ENCODE measurements around the gene FGF11. TPM values are rescaled to one million over a fixed set of nuclear protein-coding genes. Genes with fewer than 3 reads are reported as not detected.
A peak's percentile ranks its signal among the peaks of the same experiment; 100 is the strongest.

The FGF11 gene
- total and polyA plus RNA-seq, 2 of the 4 experiments (the other 2 are of a cell fraction) = 0.18 to 1.1 TPM

GRCh38 chr17:7419819-7420610 is 19.3 kb upstream of the FGF11 start, which contains the start of gene SPEM1:
Gene SPEM1 (plus strand): TSS chr17:7420324. CDS start chr17:7420385, 61 bp downstream.
- WGBS, 2 experiments (ENCODE audit: extremely low coverage in 2 of 2, insufficient read length in 1 of 2) = 33% methylated on average over 6 of the region's 17 CpGs; no CpG with 5 or more reads in 1 of the 2 experiments
- TF ChIP-seq RCOR1 (IDR thresholded peaks at IDR 0.05; ENCODE audit: insufficient replicate concordance, low read length) (no peak), SMC3 (IDR thresholded peaks at IDR 0.05; ENCODE audit: low read depth, low read length) (no peak), CHD1 (IDR thresholded peaks at IDR 0.05; ENCODE audit: low read depth, low read length) (no peak)
- H3K18ac ChIP-seq (ENCODE audit: low read depth, low read length) = no peak within 1 kb of the TSS
- CTCF ChIA-PET = interaction anchor here (0.5 kb wide), 1 partner anchor 111 kb away, joined by 7 read pairs; no protein-coding TSS in a partner anchor
- 0 out of 2 replicates have a peak, but pooled peaks cover 6% of the 10 kb centered on the region for H3K9me1 ChIP-seq (ENCODE audit: insufficient read depth, low read length)
- no peak within 1 kb of the TSS for H4K8ac ChIP-seq (ENCODE audit: low read depth in 2 of 2, low read length in 2 of 2)
- peaks cover 21% of the 10 kb centered on the region for H3K36me3 ChIP-seq (ENCODE audit: control insufficient read depth, insufficient read depth, low read length)
- H4K91ac ChIP-seq (ENCODE audit: insufficient read depth, low read depth, low read length) = no peak within 1 kb of the TSS
- no peak within 1 kb of the TSS for H3K4me2 ChIP-seq (ENCODE audit: low read depth, low read length)
- peak within 1 kb of the TSS; percentile 42 for H2AK9ac ChIP-seq (replicated peaks; ENCODE audit: low read depth, low read length, poor library complexity)
- H3K79me1 ChIP-seq (ENCODE audit: low read depth in 1 of 2, low read length in 2 of 2) = no peaks in the 10 kb centered on the region
- H3K4me3 ChIP-seq (ENCODE audit: insufficient read depth, low read depth, low read length) = no peak within 1 kb of the TSS
- intact Hi-C loops (cut with micrococcal nuclease) (no loop called here), in situ Hi-C loops (cut with MboI; ENCODE audit: low sequenced_read_pairs) (no loop called here), dilution Hi-C loops (cut with HindIII; ENCODE audit: low sequenced_read_pairs, unreplicated experiment) (no loop called here)
- no peak within 1 kb of the TSS for H3K14ac ChIP-seq (replicated peaks; ENCODE audit: low read depth, low read length)
- no peak within 1 kb of the TSS for H4K5ac ChIP-seq (ENCODE audit: low read depth, low read length)
- H4K20me1 ChIP-seq (ENCODE audit: insufficient read depth, low read length) = peaks cover 7% of the 10 kb centered on the region; the same call in 1 of the 2 replicates
- H2BK120ac ChIP-seq (ENCODE audit: low read depth, low read length) = no peak within 1 kb of the TSS
- no TSS peak for BruUV-seq (replicated peaks)
- POLR2A ChIA-PET (ENCODE audit: unreplicated experiment) = interaction anchor here (1.0 kb wide), 1 partner anchor 14 kb away, joined by 3 read pairs; no protein-coding TSS in a partner anchor
- no peak within 1 kb of the TSS for H3K56ac ChIP-seq (ENCODE audit: extremely low read depth, insufficient read depth, low read length)
- H3K27ac ChIP-seq (ENCODE audit: insufficient read depth, low read length) = no peak within 1 kb of the TSS
- H2BK15ac ChIP-seq (ENCODE audit: low read depth, low read length) = no peak within 1 kb of the TSS
- ATAC-seq (ENCODE audit: low read depth) (no peak), DNase-seq (no peak)
- H3K9me3 ChIP-seq (ENCODE audit: control insufficient read depth, insufficient read depth, low read length) = no peaks in the 10 kb centered on the region
- H3K4ac ChIP-seq (ENCODE audit: low read depth, low read length) = no peak within 1 kb of the TSS
- H3K23ac ChIP-seq (ENCODE audit: low read depth, low read length) = no peak within 1 kb of the TSS
- no peak within 1 kb of the TSS for H2AK5ac ChIP-seq (ENCODE audit: low read depth, low read length)
- no peak within 1 kb of the TSS for H2AFZ ChIP-seq (replicated peaks; ENCODE audit: low read length, poor library complexity)
- no peak within 1 kb of the TSS for H2BK20ac ChIP-seq (ENCODE audit: low read depth, low read length)
- no peak within 1 kb of the TSS for H3K9ac ChIP-seq (ENCODE audit: low read depth, low read length)
- H3K4me1 ChIP-seq (ENCODE audit: control insufficient read depth, insufficient read depth, low read length) = no peaks in the 10 kb centered on the region
- no peak within 1 kb of the TSS for H2BK5ac ChIP-seq (ENCODE audit: low read depth, low read length, poor library complexity, severe bottlenecking)
- no peaks in the 10 kb centered on the region for H3K27me3 ChIP-seq (ENCODE audit: control insufficient read depth, insufficient read depth, low read length)
